ENCODE data around the gene SULT2B1.

DNA sequence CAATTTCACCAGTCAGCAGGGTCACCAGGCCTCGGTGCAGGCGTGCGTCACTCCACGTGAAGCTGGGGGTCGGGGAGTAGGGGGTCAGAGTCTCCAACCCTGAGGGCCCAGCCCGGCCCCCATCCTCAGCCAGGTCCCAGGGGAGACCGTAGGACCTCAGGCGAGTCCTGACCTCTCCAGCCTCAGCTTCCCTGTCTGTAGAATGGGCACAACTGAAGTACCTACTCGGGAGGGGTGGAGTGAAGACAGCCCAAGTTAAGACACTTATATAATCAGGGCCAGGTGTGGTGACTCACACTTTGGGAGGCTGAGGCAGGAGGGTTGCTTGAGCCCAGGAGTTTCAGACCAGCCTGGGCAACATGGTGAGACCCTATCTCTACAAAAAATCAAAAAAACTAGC, 51.9 kb downstream of the SULT2B1 start:
- TF ChIP-seq, protein P1, sequence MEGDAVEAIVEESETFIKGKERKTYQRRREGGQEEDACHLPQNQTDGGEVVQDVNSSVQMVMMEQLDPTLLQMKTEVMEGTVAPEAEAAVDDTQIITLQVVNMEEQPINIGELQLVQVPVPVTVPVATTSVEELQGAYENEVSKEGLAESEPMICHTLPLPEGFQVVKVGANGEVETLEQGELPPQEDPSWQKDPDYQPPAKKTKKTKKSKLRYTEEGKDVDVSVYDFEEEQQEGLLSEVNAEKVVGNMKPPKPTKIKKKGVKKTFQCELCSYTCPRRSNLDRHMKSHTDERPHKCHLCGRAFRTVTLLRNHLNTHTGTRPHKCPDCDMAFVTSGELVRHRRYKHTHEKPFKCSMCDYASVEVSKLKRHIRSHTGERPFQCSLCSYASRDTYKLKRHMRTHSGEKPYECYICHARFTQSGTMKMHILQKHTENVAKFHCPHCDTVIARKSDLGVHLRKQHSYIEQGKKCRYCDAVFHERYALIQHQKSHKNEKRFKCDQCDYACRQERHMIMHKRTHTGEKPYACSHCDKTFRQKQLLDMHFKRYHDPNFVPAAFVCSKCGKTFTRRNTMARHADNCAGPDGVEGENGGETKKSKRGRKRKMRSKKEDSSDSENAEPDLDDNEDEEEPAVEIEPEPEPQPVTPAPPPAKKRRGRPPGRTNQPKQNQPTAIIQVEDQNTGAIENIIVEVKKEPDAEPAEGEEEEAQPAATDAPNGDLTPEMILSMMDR (conservative IDR thresholded peaks at IDR 0.05 in 1 of 2, IDR thresholded peaks at IDR 0.05 in 1 of 2; ENCODE audit: low read depth in 1 of 2, low read length in 2 of 2) = no peak
- TF ChIP-seq EZH2 (IDR thresholded peaks at IDR 0.05; ENCODE audit: low read length, missing control alignments) = no peak

Measured in fibroblast of lung (primary cell).